NCI-H446 (cell line): ENCODE measurements around the gene C20orf96.

Experiments
- DNase-seq, 2 experiments: peaks; one replicate each; lab custom pipeline; 2025; lab: John Stamatoyannopoulos, UW

The C20orf96 gene

DNA sequence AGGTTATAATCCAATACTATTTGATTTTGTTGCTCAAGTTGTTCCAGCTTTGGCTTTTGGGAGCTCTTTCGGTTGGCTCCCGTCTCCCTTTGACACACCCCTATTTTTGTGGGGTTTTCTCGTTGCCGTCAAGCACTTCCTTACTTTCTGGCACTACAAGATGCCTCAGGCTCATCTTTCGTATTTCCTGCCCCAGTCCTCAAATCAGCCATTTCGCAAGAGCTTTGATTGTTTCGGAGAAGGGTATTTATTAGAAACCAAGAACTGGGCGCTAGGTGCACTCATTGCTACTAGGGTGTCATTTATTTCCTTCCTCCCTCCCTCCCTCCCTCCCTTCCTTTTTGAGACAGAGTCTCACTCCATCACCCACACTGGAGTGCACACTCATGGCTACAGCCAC lies 21.5 kb upstream of the C20orf96 start:
- no peak for DNase-seq

DNA sequence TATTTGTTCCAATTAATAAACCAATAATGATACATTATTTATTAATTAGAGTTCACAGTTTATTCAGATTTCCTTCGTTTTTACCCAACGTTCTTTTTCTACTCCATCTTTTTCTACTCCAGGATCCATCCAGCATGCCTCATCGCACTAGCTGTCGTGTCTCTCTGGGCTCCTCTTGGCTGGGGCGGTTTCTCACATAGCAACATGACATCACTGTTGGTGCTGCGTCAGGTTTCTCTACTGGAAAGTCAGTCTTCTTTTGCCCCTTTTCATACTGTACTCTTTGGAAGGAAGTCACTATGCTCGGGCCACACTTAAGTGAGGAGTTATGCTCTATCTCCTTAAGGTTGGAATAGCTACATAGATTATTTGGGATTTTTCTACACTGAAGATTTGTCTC lies 21.1 kb upstream of the C20orf96 start:
- no peak for DNase-seq

DNA sequence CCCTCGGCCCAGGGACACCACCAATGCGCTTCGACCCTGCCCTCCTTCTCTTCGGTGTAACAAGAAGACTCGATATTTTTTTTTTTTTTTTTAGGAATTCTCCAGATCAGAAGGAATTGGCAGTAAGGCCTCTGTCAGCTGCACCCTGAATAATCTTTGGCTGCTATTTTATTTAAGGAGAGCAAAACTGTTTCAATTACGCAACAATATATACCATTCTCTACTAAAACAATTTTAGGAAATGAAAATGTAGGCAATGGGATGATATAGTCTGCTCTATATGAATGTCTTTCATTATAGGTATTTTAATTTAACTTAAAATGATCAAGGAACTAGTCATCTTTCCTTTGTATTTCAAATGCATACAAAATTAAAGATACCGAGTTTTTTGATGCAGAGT lies 20.1 kb upstream of the C20orf96 start:
- no peak for DNase-seq

DNA sequence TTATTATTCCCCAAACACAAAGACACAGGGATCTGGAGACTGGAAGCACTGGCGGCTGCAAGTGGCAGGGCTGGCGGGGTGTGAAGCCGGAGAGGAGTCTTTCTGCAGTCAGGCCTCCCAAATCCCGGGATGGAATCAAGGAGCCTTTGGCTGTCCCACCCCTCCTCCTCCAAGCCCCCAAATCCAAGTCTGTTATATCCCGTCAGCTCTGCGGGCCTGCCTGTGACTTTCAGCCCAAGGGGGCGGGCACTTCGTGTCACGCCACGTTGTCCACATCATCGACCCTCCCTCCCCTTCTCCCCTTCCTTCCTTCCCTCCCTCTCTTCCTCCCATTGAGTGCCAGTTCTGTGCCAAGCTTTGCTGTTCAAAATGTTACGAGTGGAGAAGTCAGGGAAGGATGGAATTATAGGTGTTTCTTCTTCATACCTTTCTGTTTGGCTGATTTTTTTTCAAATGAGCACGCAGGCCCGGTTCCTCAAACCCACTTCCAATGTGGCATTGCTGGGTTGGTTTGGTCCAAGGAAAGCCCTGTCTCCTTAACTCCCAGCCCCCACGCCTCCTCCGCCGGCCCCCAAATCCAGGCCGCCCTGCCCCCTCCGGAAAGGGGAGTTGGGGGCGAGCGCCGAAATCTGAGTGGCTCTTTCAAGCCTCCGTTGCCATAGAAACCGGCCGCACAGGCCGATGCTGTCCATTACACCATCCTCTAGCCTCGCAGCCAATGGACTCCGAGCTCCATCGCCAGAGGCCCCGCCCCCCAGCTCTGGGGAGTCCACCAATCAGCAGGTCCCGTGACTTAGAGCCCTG lies 19.5 kb upstream of the C20orf96 start:
- DNase-seq = peak; percentile 93 to 98

DNA sequence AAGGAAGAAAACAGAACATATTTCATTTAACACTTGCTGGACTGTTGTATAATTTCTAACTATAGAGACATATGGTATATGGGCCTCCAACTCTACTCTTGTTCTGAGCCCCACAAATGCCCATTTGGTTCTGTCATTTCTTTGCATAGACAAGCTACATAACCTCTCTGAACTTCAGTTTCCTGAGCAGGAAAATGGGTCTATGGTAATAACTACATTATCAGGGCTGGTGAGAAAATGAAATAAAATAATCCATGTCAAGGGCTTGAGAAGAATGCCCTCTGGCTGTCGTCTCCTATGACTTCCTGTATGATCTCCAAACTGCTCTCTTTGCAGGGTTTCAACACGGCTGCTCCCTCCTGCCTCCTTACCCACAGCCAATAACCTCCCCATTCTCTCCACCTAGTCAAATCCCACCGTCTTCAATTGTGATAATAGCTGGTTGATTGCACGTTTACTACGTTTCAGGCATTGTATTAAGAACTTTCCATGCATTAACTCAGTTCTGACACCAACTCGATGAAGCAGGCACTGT lies 18.8 kb upstream of the C20orf96 start:
- no peak for DNase-seq

DNA sequence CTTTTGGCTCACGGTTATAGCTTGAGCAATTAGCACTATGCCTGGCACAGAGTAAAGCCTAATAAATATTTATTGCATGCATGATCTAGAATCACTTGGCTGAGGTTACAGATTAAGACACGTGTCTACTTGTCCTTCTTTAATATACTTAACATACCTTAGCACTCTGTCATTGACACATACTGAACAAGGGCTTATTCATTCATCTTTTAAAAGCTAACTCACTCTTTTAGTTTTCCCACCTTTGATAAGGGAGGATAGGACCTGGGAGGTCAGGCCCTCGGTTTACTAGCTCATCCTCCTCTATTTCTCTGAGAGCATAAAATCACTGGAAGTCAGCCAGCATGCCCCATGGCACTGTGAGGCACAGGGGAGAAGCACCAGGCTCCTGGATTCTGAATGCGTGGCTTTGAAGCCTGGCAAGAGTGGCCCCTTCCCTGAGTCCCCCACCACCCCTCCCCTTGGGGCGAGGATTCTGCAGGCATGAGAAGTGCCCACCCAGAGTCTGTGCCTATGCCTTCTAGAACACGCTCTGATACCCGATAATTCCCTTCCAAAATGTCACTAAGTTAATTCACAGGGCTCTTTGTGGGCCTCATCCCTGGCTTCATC lies 18.0 kb upstream of the C20orf96 start:
- DNase-seq = no peak

DNA sequence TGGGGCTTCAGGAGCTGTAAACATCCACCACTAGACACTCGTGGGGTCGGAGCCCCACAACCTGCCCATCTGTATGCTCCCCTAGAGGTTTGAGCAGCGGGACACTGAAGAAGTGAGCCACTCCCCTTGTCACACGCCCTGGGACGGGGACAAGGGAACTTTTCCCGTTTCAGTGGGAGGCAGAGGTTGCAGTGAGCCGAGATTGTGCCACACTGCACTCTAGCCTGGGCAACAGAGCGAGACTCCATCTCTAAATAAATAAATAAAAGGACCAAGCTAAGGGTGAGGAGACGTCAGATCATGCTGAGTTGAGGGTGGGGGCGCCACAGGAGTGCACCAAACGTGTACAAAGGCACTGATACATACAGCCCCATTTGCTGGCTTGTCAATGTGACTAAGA lies 15.2 kb upstream of the C20orf96 start:
- no peak for DNase-seq

DNA sequence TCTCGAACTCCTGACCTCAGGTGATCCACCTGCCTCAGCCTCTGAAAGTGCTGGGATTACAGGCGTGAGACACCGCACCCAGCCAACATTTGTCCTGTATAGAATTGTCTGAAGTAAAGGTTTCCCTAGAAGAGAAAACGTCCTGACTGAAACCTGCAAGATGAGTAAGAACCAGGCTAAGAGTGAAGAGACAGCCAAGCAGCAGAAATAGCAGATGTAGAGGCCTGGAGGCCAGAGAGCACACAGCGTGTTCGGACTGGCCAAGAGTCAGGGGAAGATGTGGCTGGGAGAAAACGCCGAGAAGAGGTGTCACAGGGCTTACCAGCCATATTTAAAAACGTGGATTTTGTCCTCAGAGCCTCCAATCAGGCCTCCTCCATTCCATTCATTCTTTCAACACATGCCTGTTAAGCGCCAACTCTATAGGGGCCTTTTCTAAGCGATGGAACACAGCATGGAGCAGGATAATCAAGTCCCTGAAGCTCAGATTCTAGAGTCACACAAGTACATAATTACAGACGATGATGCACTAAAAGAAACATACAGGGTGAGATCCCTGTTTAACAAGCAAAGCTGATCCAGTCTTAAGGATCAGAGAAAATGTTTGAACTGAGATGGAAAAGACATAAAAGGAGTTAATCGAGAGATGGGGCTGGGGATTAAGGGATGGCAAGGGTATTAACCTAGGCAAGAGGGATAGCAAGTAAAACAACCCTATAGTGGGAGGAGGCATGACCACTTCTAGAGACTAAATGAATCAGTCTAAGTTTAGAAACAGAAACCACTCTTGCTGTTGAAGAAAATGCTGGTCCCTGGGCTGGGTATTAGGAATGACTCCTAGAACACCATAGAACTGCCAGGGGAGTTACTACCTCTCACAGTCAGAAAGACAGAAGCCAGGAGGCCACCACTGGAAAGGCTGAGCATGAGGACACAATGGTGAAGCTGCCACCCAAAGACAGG lies 11.6 kb upstream of the C20orf96 start:
- no peak for DNase-seq

DNA sequence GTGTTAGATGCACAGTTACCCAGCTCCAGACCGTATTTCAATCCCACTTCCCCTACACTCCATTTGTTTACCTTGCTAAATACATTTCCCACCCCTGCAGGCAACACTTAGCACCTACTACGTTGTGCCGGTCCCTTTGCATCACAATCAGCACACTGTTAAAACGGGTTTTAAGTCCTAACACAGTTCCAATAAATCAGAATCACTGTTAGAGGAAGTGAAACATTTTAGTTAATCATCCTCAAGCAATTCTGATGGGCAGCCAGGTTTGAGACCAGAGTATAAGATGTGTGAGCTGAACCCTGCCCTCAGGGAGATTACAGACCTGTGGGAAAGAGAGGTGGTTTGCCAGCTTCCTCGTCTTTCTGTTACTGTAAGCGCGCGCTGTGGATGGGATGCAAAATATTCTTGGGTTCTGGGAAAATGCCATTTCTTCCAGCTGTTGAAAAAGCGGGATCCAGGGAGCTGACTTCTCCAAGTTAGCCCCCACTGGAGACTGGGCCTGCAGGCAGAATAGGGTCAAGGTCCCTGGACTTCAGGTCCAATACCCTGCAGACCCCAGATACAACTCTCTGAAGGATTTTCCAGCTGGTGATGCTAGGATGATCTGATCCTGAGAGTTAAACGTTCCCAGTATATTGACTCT lies 9.9 kb upstream of the C20orf96 start:
- DNase-seq = no peak

DNA sequence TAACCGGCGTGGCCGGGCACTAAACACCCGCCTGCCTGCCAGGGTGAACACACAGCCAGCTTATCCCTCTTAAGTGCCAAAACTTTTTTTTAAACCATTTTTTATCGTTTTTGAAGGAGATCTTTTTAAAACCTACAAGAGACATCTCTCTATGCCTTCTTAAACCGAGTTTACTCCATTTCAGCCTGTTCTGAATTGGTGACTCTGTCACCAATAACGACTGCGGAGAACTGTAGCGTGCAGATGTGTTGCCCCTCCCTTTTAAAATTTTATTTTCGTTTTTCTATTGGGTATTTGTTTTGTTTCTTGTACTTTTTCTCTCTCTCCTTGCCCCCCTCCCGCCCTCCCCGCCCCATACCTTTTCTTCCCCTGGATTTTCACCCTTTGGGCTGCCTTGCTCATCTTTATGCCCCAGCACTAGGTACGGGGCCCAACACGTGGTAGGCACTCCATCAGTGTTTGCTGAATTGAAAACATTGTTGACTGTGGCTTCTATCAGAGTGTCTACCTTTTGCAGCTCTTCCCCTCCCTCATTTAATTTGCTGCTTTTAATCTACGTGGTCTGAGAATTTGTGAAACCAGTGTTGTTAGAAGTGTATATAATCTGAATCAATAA lies 8.3 kb upstream of the C20orf96 start:
- no peak for DNase-seq

DNA sequence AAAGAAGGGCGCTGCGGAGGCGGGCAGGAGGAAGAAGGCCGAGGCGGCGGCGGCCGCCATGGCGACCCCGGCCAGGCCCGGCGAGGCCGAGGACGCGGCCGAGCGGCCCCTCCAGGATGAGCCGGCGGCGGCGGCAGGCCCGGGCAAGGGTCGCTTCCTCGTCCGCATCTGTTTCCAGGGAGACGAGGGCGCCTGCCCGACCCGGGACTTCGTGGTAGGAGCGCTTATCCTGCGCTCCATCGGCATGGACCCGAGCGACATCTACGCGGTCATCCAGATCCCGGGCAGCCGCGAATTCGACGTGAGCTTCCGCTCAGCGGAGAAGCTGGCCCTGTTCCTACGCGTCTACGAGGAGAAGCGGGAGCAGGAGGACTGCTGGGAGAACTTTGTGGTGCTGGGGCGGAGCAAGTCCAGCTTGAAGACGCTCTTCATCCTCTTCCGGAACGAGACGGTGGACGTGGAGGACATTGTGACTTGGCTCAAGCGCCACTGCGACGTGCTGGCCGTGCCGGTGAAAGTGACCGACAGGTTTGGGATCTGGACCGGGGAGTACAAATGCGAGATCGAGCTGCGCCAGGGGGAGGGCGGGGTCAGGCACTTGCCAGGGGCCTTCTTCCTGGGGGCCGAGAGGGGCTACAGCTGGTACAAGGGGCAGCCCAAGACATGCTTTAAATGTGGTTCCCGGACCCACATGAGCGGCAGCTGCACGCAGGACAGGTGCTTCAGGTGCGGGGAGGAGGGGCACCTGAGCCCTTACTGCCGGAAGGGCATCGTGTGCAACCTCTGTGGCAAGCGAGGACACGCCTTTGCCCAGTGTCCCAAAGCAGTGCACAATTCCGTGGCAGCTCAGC lies 7.6 kb upstream of the C20orf96 start:
- DNase-seq = peak in 1 of 2 experiments; percentile 49

DNA sequence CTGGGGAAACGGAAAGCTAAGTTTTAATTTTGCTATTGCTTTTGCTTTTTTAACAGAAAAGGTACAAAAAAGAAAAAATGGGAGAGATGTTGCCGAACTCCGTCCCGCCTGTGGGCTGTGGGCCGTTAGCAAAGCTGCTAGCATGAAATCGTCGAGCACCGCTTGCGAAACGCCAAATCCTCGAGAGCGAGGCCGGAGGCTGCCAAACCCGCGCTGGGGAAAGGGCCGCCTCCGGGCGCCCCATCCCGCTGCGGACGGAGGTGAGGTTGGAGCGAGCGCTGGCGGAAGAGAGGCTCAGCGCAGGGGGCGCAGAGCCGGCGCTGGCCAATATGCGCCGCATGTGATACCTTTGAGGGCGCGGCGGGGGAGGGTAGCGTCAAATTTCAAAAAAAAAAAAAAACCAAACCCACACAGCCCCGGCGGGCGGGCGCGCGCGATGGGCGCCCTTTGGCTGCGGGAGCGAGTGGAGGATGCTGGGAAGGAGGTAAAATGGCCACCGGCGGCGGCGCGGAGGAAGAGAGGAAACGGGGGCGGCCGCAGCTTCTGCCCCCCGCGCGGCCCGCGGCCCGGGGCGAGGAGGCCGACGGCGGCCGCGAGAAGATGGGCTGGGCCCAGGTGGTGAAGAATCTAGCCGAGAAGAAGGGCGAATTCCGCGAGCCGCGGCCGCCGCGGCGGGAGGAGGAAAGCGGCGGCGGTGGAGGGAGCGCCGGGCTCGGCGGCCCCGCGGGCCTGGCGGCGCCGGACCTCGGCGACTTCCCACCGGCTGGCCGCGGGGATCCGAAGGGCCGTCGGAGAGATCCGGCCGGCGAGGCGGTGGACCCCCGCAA lies 6.8 kb upstream of the C20orf96 start, which contains the start of gene ZCCHC3:
Gene ZCCHC3, plus strand, starts transcription at position 473 of the 827 bp plus-strand sequence. Its CDS starts 17 bp downstream, at position 490.
- peak; percentile 70 to 94 for DNase-seq

DNA sequence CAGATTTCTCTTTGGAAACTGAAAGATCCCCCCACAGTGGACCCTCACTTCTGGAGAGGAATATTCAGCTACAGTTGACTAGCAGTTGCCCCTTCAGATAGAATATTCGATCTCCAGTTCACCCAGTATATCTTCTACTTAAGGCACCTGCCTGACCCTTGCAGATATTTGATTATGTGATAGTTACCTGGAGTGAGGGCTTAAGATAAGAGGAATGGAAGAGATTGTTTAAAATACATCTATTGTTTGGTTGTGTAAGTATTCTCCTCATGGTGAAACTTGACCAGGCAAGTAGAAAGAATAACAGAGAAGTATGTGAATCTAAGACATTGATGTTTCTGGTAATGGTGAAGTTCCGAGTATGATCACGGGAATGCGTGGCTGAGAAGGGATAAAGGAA lies 5.3 kb upstream of the C20orf96 start:
- DNase-seq = no peak

DNA sequence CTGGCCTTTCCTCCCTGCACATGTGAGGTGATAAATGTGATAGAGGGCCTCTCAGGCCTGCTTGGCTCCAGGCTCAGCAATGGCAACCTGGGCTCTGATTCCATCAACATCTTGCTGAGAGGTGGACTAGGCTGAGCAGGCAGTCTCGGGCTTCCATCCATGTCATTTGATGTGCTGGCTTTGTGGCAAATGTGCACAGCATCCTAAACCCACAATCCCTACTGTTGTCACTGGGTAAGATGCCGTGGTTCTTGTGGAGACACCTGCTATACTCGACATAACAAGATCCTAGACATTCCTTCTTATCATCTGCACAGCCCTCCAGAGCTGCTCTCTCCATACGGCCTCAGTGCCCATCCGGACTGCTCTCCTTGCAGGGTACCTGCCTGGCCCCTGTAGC lies 4.1 kb upstream of the C20orf96 start:
- DNase-seq = no peak

DNA sequence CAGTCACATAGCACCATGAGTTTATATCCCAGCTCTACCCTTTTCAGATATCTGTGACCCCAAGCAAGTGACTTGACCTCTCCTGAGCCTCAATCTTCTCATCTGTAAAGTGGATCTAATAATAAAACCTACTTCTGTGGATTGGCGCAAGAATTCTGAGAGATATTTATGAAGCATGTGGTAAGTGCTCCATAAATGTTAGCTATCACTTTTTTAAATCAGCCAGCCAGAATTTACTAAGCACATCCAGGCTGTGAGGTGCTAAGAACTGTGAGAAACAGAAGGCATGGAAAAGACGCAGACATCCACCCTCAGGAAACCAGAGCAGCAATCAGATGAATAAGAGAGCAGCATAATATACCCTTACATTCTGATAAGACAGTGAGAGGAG lies 862 bp downstream of the C20orf96 start:
- no peak for DNase-seq

DNA sequence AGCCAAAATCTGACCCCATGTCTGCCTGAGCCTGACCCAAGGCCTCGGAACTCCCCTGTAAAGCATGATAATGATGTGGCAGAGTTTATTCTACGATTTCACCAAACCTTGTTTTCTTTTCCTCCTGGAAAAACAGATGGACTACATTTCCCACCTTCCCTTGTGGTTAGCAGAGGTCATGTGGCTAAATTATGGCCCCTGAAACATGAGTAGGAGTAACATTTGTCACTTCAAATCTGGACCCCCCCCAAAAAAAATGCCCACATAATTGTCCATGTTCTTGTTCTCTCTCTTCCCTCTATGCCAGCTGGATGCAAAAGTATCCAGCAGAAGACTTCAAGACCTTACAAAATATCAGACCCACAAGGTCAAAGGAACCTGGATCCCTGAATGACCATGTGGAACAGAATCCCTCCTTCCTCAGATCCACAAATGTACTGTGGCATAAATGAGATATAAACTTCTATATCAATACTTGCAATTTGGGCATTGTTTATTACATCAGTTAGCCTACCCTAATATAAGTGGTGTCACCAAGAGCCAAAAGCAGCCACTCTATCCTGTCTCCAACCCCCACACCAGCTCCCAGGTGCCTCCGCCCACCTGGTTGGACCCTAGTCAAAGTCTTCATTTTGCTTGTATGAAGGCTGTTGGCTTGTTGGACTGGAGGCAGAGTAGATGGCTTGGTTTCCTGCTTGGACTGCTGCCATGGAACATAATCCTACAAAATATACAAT lies 1.4 kb downstream of the C20orf96 start:
- DNase-seq = no peak

DNA sequence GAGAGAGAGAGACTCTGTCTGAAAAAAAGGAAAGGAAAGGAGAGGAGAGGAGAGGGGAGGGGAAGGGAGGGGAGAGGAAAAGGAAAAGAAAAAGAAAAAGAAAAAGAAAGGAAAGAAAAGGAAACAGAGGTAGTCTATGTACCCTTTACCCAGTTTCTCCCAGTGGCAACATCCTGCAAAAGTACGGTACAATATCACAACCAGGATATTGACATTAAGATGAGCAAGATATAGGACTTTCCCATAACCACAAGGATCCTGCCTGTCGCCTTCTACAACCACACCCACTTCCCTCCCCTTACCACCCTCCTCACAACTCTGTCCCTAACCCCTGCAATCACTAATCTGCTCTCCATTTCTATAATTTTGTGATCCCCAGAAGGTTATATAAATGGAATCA lies 4.0 kb downstream of the C20orf96 start:
- DNase-seq = no peak

DNA sequence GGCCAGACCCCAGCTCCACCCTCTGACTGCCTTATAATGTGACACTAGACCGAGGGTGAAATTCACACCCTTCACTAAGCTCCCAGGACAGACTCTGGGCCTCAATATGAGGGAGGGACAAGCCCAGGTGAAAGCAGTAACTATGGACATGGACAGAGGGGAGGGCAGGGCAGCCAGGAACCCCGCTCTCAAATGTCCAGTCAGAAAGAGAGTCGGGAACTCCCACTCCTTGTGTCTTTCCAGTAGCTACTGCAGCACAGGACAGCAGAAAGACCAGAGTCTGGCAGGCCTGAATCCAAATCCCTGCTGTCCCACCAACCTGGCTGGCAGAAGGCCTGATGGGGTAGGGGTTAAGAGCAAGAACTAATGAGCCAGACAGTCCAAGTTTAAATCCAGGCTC lies 6.4 kb downstream of the C20orf96 start:
- no peak for DNase-seq
